ENCODE measurements around the gene FAM111A.

Gene FAM111A

GRCh38 chr11:59158206-59159068 lies 15.8 kb downstream of the FAM111A start:
- in situ Hi-C loops (cut with MboI; ENCODE audit: low sequenced_read_pairs, unreplicated experiment) = no loop called here
- peak; percentile 63 for TF ChIP-seq CTCF (IDR thresholded peaks at IDR 0.05; ENCODE audit: borderline replicate concordance, control extremely low read depth, extremely low read depth, insufficient read depth, missing control alignments)
- peak; percentile 66 for DNase-seq (ENCODE audit: low spot score)

DNA sequence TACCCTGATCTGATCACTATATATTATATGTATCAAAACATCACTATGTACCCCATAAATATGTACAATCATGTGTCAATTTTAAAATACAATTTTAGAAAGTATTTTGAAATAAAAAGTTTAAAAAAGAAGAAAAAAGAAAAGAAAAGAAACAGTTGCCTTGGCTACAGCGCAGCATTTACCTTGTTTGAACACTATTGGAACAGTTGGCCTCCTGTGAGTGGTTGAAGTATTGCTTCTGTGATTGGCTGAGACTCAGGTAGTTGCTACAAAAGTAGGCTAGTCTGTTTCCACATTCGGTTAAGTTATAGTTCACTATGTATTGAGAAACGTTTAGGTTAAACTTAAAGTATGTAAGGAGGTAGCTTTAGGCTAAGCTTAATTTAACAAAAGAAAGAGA lies 21.4 kb downstream of the FAM111A start:
- TF ChIP-seq CTCF (IDR thresholded peaks at IDR 0.05; ENCODE audit: borderline replicate concordance, control extremely low read depth, extremely low read depth, insufficient read depth, missing control alignments) = no peak
- in situ Hi-C loops (cut with MboI; ENCODE audit: low sequenced_read_pairs, unreplicated experiment) = loop anchor here (10.0 kb wide), 1 partner anchor 121 kb away; no protein-coding TSS in a partner anchor
- no peak for DNase-seq (ENCODE audit: low spot score)

DNA sequence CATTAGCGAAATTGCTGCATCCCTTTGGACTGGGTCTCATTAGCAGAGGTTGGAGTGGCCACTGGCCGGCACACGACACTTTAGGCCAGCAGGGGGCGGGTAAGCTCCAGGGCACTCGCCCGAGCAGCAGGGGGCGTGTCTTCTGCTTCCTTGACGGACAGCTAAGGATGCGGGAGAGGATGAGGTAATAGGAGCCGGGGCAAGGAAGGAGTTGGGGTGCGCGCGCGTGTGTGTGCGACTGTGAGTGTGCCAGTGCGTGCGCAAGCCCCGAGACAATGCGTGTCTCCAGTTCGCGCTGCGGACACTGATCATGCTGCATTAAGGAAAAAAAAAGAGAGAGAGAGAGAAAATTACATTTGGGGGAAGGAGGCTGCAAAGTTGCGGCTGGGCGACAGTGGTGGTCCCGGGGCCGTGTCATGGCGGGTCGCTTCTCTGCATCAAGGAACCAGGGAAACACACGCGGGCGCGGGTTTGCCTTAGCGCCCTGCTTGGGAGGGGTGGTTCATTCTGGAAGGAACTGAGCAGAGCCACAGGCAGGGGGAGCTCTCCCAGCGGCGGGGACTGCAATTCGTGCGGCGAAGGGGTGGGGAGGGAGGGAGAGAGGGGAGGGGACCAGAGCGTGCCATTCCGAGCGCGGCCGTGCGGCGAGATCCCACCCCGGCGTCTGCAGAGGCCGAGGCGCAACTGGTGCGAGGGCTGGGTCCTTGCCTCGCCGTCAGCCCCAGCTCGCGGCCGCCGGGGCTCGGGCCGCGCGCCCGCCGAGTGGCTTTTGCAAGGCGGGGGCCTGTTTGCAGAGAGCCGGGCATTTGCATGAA lies 29.1 kb downstream of the FAM111A start, which contains the start of gene DTX4:
DTX4 (plus strand) TSS at position 625 of the 815 bp plus-strand sequence. CDS start 464 bp downstream, outside the sequence.
- in situ Hi-C loops (cut with MboI; ENCODE audit: low sequenced_read_pairs, unreplicated experiment) = loop anchor here (5.0 kb wide), 1 partner anchor 36 kb away; no protein-coding TSS in a partner anchor
- peak; percentile 99 for TF ChIP-seq CTCF (IDR thresholded peaks at IDR 0.05; ENCODE audit: borderline replicate concordance, control extremely low read depth, extremely low read depth, insufficient read depth, missing control alignments)
- DNase-seq (ENCODE audit: low spot score) = peak; percentile 90

DNA sequence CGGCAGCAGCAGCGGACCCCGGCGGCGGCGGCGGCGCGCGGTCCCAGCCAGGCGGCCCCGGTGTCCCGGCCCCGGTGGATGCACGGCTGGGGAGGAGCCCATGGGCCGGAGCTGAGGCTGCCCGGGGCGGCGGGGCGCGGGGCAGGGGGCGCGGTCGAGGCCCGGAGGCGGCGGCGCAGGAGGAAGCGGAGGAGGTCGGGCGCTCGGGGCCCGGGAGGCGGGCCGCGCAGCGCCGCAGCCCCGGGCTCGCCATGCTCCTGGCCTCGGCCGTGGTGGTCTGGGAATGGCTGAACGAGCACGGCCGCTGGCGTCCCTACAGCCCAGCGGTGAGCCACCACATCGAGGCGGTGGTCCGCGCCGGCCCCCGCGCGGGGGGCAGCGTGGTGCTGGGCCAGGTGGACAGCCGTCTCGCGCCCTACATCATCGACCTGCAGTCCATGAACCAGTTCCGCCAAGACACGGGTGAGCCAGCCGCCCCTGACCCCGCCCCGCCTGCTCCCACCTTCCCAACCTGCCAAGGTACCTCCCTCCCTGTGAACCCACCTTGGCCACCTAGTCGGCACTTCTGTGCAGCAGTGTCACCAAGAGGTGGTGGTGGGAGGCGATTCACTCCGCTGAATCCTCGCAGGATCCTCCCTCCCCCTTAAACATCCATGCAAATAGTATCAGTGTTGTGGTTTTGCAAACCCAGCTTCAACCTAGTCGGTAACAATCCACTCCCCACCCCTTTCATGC lies 29.9 kb downstream of the FAM111A start:
- in situ Hi-C loops (cut with MboI; ENCODE audit: low sequenced_read_pairs, unreplicated experiment) = loop anchor here (5.0 kb wide), 1 partner anchor 35 kb away; no protein-coding TSS in a partner anchor
- no peak for TF ChIP-seq CTCF (IDR thresholded peaks at IDR 0.05; ENCODE audit: borderline replicate concordance, control extremely low read depth, extremely low read depth, insufficient read depth, missing control alignments)
- peak; percentile 76 for DNase-seq (ENCODE audit: low spot score)

DNA sequence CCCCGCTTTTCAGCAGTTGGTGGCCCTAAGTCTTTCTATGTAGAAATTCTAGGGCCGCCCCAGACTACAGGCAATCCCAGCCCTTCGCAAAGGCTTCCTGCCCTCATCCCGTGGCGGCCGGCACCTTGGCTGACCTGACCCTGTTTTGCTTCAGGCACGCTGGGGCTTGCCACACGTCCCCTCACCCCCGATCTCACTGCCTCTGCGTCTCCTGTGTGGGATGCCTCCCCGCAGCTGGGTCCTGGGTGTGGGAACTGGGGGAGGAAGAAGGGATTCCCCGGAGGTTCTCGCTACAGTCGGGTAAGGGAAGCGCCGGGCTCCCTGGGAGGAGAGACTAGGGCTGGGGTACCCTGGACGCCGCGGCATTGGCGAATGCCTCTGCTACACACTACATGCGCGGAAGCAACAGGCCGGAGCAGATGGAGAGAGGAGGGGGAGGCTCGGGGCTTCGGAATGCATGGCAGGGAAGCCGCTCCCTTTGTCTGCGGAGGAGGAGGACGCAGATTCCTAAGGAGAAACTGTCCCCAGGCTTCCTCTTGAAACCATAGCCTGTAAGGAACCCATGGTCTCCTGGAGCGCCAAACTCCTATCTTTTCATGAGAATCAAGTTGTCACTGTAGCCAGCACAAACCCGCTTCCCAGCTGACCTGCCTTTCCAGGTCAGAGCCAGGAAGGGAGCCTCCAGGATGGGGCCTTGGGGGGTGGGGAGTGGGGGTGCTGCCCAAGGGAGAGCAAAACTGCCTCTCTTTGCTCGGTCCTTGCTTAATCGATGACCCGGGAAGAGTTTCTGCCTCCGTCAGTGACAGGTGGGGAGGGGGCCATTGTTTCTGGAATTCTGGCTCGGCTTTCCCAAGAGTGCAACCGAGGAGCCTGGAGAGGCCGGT lies 30.7 kb downstream of the FAM111A start:
- TF ChIP-seq CTCF (IDR thresholded peaks at IDR 0.05; ENCODE audit: borderline replicate concordance, control extremely low read depth, extremely low read depth, insufficient read depth, missing control alignments) = no peak
- no peak for DNase-seq (ENCODE audit: low spot score)
- in situ Hi-C loops (cut with MboI; ENCODE audit: low sequenced_read_pairs, unreplicated experiment) = loop anchor here (5.0 kb wide), 1 partner anchor 34 kb away; no protein-coding TSS in a partner anchor

Measured in GM13976 (cell line).